Middle frontal gyrus (tissue), 1 donor: ENCODE results near the gene KIF1A.
"Not testable (repeated sequence)": the region's sequence is repeated elsewhere in the genome, so short reads cannot be mapped to it uniquely, and the experiment has no call there.

Experiments used
- DNase-seq: peaks from one replicate; pipeline ENCODE4 v3.0.0-alpha.2; 2015; ENCODE audit warnings: low spot score; ENCODE audit errors: extremely low spot score

KIF1A gene

DNA sequence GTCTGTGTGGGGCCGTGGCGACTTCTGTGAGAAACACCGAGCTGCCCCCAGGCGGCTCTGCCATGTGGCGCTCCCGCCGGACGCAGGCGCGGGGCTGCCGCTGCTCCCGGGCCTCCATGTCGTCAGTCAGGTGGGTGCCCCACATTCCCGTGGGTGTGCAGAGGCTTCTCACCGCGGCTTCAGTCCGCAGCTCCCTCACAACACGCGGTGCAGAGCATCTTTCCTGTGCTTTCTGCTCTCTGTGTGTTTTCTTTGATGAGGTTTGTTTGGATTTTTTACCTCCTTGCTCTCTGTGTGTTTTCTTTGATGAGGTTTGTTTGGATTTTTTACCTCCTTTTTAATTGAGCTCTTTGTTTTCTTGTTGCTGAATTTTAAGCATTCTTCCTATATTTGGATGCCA is 115.4 kb downstream of the KIF1A start:
- DNase-seq = no peak

DNA sequence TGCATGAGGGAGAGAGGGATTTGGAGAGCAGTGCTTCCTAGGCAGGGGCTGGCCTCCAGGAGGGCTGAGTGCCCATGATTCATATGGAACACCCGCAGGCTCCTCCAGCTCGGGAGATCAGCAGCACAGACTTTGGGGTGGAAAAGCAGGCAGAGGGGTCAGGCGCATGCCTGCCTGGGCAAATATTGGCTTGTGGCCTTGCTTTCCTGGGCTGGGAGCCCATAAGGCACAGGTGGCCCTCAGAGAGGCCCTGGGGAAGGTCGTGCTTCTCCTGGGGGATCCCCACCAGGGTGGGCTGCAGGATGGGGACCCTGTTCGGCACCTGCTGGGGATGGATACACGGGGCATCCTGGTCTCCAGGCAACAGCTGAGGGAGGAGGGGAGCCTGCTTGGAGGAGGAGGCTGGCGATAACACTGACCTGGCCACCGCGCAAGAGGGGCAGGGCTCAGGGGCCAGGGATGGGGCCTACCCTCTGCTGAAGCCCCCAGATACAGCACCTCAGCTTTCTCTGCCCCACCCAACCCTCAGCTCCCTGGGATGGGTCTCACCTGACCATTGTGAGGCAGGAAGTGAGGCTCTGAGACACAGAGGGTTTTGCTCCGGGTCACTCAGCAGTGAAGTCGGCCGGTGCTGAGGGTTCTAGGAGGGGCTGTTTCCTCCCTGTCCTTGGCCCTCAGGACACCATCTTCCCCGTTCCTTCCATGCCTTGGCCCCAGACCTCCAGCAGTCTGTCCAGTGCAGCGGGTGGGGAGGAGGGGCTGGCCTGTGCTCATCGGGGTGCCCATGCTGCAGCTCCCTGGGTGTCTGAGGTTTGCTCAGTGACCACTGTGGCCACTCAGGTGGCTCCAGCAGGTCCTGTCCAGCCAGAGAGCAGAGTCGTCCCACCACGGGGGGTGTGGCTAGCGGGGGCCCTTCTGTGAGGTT is 116.3 kb downstream of the KIF1A start:
- no peak for DNase-seq

DNA sequence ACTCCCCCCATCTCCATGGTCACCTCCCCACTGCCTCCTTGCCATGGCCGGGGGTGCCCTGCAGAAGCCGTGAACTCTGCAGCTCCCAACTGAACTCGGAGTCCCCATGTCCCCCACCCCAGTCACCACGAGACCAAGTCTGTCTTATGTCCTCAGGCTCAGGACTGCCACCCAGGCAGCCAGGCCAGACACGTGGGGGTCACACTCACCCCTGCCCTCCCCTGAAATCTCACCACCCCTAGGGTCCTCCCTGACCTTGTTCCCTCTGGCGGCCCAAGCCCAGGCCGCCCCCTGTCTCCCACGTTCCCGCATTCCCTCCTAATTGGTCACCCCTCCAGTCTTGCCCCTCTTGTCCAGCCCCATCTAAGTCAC is 117.4 kb downstream of the KIF1A start:
- no peak for DNase-seq

DNA sequence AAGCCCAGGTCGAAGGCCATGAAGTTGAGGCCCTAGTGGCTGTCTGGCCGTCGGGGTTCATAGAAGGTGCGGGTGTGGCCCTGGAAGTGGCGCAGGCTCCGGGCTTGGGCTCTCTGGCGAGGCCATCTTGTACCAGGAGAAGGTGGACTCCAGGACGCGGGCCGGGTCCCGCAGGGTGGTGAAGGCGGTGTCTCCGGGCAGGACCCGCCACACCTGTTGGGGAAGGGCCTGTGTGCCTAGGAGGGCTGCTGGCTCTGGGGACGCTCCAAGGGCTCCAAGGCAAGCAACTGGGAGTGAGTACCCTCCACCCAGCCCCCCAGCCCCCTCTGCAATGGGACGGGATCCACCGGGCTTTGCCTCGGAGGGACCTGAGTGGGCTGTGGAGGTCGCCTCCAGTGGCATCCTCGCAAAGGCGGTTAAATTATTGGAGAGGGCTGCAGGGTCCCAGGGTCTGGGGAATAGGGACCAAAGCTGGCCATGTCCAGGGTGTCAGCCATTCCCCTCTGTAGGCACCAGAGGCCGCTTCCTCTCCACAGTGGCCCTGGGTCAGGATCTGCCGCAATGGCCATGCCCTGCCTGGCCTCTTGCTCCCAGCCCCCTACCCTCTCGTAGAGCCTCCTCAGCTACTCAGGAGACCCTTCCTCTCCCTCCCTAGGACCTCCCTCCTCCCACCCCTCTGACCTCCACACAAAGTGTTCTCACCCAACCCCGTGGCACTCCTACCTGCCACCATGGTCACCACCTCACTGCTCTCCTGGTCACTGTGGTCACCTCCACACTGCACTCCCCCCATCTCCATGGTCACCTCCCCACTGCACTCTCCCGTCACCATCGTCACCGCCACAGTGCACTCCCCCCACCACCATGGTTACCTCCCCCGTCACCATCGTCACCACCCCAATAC is 118.0 kb downstream of the KIF1A start:
- DNase-seq = no peak

DNA sequence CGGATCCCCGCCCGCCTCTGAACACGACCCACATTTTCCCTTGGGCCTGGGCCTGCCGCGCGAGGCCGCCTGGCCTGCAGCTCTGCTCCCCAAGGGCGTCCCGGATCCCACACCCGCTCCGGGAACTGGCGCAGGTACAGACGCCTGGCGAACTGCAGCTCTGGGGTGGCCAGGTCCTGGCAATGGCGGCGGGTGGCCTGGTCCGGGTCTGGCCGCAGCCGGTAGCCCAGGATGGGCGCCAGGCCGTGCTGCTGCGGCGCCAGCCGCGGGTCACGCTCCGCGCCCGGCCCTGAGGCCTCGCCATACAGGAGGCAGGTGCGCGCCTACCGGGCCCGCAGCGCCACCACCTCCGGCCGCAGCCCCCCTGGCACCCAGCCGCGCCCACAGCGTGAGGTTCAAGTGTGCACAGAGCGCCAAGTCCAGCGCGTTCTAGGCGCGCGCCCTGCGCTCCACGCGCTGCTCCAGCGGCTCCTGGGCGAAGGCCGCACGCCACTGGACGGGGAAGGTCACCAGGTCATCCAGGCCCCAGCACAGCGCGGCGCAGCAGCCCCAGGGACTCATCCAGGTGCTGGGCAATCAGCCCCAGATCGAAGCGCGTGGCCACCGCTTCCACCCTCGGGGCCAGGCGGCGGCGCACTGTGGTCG is 118.8 kb downstream of the KIF1A start:
- no peak for DNase-seq

DNA sequence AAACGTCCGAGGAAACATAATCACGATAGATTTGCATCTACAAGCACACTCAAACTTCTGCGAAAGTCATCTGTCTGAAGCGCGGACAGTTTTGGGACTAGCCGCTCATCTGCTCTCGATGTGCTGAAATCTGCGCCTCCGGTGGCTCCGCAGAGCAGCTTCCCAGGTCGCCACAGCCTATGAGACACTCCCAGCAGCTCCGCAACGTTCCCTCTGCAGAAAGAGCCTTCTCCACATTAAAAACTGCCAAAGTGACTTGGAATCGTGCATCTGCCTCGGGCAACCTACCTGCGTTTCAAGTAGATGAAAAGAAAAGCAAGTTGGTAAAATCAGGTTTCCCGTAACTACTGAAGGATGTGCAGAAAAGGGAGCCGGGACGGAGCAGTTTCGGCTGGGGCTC is 119.4 kb downstream of the KIF1A start:
- not testable (repeated sequence) for DNase-seq

DNA sequence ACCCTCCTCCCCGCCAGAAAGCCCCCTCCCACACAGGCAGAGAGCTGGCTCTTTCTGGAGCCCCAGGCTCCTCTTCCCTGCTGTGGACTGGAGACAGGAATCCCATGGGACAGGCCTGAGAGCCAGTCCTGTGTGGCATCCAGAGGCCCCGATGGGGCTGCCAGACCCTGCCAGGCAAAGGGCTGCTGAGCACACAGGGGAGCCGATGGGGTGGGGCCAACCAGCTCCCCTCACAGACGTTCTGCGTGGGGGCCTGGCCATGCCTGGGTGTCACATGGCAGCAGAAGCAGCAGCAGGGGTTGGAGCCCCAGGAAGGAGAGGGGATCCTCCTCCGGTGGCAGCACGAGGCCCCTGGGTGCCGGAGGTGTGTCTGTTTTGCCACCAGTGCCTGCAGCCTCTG is 120.2 kb downstream of the KIF1A start:
- not testable (repeated sequence) for DNase-seq

DNA sequence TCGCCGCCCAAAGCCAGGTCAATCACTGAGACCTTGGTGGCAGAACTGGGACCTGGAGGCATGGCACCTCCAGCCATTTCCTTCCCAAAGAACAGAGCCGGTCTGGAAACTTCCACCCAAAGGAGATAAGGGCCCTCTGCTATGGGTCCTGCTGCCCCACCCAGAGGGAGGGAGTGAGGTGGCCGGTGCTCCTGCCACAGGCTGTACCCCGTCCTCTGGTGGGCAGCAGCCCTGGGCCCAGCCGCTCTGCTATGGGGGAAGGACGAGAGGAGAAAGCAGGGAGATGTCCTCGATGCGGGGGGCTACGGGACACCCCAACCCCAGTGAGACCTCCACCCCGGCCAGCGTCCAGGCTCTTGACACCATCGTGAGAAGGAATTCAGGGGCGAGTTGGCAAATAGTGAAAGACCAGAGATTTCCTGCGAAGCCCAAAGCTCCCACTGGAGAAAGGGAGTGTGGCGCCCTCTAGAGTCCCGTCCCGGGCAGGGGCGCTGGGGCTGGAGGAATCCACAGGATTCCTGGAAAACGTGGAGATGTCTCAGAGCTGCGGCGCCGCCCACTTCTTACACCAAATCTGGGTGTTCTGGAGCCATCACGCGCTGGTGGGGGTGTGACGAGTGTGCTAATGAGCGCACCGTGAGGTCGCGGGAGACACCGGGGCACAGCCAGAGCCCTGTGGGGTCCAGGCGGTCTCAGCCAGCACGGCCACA is 121.0 kb downstream of the KIF1A start:
- DNase-seq = not testable (repeated sequence)

DNA sequence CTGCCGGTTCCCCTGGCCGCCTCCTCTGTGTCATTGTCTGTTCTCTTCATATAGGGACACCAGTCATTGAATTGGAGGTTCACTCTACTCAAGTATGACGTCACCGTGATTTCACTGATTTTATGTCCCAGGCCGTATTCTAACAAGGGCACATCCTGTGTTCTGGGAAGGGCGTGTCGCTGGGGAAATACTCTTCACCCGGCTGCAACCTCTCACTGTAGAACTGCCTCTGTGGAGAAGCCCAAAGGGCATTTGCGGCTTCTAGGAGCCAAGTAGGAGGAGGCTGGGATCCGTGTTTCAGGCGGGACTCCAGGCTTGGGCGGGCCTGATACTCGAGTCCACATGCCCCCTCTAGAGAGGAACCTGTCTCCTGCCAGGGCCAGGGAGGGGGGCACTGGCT is 123.5 kb downstream of the KIF1A start:
- not testable (repeated sequence) for DNase-seq

DNA sequence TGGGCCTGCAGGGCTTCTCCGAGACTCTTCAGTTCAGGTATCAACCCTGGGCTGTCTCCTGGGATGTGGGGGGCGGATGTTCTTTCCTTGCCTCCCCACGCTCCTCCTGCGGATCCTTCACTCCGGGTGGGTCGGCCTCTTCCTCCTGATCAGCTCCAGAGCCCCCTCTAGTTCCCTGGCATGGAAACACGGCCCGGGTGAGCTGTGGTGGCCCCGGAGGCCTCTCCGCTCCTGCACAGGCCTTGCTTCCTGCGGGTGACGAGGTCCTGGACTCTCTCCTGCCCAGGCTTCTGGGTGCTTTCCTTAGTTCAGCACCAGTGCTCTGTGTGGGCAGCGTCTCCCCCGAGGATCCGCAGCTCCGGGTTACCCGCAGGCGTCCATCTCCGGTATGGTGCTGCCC is 124.4 kb downstream of the KIF1A start:
- not testable (repeated sequence) for DNase-seq

DNA sequence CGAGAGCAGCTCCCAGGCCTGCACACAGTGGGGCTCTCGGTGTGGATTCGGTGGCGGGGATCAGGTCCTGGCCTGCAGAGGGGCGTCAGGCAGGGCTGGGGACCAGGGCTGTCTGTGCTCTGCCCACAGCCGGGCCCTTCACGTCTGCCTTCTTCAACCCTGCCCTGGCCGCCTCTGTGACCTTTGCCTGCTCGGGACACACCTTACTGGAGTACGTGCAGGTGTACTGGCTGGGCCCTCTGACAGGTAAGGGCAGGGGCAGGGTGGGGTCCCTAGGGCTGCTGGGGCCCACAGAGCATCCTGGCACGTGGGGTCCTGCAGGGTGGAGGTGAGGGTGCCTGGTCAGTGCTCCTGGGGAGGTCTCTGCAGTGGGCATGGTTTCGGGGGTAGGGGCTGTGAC is 125.7 kb downstream of the KIF1A start:
- not testable (repeated sequence) for DNase-seq

DNA sequence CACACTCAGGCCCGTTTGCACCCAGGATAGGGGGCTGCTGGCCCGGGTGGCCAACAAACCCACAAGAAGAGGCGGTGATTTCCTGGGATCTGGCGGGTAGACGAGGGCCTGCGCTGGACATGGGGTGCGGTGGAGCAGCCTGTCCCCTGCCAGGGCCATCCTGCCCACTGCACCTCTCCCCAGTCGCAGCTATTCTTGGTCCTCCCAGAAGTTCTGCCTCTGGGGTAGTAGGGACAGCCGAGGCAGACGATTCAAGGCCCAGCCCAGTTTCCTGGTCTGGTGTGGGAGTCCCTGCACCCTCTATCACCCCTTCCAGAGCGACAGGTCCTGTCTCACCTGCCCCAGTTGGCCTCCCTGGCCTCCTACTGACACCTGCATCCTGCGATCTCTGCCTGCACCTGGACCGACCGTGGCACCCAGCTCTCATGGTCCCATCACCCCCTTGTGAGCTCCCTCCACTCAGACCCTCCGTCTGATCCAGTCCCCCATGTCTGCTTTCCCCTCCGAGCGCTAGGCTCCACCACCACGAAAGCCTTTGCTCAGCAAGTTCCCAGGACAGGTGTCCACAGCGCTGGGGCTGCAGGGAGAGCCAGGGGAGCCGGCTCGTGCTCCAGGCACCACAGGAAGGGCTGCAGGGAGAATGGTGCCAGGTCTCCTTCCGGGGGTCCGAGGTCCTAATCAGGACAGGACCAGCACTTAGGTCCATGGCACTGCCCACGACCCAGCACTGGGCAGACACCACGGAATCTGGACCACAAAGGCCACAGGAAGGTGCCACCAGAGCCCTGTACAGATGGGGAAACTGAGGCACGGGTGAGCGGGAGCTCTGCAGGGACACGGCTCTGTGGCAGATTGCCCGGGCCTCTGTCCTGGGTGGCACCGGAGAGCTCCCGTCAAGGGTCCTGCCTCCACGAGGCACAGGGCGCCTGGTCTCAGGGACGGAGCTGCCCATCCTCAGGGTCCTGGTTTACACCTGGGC is 127.1 kb downstream of the KIF1A start:
- not testable (repeated sequence) for DNase-seq

DNA sequence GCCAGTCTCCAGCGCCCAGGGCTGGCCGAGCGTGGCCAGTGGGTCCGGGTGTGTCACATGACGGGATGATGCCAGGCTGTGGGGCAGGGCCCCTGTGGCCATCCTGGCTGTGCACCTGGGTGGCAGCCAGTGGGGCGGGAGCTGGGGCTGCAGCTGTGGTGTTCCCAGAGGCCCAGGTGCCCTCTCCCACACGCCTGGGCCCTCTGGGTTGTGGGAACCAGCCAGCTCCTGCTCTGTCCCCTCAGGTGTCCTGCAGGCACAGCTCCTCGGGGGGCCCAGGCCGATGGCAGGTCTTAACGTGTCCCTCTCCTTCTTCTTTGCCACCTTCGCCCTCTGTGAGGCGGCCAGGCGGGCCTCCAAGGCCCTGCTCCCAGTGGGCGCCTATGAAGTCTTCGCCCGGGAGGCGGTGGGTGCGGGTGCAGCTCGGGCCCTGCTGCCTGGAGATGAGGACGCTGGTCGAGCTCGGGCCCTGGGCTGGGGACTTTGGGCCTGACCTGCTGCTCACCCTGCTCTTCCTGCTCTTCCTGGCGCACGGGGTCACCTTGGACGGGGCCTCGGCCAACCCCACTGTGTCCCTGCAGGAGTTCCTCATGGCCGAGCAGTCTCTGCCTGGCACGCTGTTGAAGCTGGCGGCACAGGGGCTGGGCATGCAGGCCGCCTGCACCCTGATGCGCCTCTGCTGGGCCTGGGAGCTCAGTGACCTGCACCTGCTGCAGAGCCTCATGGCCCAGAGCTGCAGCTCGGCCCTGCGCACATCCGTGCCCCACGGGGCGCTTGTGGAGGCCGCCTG is 128.2 kb downstream of the KIF1A start, which contains the start of gene AQP12A:
Gene AQP12A (plus strand): TSS at position 236 of the 790 bp plus-strand sequence. CDS start 48 bp downstream, at position 284.
- not testable (repeated sequence) for DNase-seq

DNA sequence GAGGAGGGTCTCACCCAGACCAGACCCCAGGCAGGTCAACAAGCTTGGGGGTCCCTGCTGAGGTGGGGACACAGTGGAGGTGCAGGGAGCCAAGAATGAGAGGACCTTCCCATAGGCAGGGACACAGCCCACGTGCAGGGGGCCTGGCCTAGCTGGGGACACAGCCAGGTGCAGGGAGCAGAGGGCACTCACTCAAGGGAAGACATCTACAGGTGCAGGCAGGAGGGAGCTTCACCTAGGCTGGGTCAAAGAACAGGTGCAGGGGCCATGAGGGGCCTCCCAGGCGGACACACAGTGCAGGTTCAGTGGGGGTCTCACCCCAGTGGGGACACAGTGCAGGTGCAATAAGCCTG is 129.0 kb downstream of the KIF1A start:
- not testable (repeated sequence) for DNase-seq

DNA sequence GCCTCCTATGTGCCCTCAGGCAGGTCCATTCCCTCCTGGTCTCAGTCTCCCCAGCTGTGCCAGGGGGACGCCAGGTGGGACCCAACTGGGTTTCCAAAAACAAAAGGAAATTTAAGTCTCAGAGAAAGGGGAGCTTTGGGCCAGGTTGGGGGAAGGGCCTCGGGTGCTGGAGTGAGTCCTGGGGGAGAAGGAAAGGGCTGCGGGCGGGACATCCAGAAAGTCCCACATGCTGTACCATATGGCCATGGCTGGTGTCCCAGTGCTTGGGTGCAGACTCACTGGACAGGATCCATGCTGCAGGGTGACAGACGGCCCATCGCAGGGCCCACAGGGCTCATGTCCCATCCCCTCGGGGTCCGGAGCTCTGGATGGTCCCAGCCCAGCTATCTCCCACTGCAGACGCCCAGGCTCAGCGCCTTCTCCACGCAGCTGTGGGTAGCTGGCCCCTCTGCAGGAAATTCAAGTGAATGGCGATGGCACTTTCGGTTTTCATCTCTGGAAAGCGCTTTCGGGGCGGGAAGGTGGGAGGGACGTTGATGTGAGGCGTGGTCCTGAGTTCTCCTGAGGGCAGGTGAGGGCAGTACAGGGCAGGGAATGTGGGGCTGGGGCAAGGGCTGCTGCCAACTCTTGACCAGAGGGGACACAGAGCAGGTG is 129.5 kb downstream of the KIF1A start:
- not testable (repeated sequence) for DNase-seq

DNA sequence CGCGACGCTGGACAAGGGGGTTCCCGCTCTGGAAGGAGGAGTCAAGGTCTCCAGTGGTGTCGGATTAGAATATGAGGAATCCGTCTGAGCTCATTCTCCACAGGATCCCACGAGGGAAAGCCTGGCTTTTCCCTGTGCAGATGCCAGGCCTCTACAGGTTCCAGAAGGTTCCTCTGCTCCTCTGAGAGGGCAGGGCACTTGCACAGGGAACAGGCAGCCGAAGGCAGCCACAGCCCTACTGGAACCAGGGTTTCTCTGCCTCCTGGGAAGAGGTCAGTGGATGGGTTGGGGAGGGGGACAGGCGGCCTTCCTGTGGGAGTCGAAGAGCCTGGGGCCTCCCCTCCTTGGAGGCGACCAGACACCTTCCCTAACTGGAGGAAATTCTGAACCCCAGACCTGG is 130.0 kb downstream of the KIF1A start:
- no peak for DNase-seq

DNA sequence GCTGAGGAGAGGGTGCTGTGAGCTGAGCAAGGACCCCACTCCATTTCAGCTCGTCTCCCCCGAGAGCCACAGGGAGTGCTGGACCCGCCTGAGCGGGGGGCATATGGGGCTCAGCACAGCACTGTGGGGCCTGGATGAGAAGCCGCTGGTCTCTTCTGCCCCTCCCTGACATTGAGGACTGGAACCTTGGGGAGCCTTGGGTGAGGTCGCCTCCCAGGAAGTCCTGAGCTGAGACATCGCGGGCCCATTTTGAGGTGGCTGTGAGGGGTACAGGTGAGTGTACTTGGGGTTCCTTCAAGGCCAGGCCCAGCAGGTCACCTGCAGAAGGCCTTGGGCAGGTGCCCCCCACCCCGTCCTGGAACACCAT is 131.5 kb downstream of the KIF1A start:
- DNase-seq = no peak

DNA sequence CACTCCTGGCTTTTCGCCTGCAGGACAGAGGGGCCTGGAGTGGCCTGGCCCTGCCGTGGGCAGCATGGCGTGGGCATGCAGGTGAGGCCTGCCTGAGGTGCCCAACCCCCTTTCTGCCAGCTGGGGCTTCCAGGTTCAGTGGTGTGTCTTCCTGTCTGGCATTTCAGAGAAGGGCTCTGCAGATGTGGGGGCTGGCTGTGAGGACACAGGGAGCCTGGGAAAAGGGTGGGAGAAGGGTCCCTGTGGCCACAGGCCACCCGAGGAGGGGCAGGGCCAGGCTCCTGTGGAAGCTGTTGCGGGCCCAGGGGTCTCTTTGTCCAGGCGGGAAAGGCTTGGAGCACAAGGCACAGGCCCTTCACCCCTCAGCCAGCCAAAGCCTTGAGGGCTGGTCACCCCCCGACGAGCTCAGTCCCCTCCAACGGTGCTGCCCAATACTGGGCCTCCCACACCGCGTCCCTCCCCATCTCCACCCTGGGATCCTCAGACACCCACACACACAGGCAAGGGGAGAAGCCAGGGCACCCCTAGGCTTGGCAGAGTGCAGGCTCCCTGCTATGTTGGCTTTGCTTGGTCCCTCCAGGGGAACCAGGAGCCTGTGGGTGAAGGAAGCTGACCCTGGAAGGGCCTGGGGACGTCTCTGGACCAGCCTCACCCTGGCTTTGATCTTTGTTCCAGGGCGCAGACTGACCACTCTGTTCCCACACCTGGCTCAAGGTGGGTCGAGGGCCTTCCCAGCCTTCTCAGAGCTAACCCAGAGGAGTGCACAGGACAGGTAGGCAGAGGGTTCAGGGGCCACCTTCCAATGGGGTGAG is 132.1 kb downstream of the KIF1A start:
- DNase-seq = no peak
